Adipose tissue (tissue), 3 donors: Measurements from ENCODE around the gene TBP. TPM values are rescaled to one million over a fixed set of nuclear protein-coding genes. Genes with fewer than 3 reads are reported as not detected.
A peak's percentile ranks its signal among the peaks of the same experiment; 100 is the strongest.

Source experiments
- H3K27ac ChIP-seq: one replicate; pipeline ENCODE4 v1.5.1; 2013; ENCODE audit warnings: low read depth, low read length
- WGBS, 3 donors: extraction: QIAGEN DNeasy Blood & Tissue Kit; methylation state at CpG; one replicate each; pipeline ENCODE4 v1.1.7; 2013; 5-methylcytosine and 5-hydroxymethylcytosine counted together
- polyA plus RNA-seq, 3 donors: library from polyadenylated mRNA; stranded (reverse); fragments of 200-250 nt; gene quantifications; one replicate each; pipeline ENCODE4 v1.2.3, GENCODE V29; 2013
- donor health status: healthy with polysubstance abuse.
- donor health status: Bipolar disorder and iron deficiency.
- donor health status: healthy.

TBP gene
- polyA plus RNA-seq, 3 donors = 5.2 to 14.2 (median 9.4) TPM

DNA sequence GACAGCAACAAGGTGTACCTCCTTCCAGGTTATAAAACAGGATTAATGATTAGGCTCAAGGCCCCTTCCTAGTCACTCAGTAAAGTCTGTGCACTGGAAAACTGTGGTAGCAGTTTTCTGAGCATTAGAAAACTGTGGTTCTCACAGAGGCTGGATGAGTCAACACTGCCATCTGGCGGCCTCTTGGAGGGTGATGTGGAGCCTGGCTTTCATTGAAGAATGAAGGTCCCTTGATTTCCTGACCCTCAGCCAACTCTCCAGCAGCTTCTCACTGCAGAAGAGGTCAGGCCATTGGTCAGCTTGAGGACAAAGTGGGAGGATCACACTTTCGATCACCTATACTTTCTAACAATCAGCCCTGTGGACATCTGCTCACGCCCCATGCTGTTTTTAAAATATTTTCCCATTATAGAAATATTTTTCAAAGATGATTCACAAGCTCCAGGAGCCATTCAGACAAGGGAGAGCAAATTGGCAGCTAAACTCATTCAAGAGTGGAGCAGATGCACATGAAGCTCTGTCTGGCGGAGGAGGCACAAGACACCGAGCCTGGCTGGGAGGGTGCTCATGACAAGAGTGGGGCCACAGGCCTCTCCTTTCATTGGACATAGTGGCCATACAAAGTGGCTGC, 24.2 kb upstream of the TBP start:
- 46 to 56% (median 54%) methylated on average over 5 of the region's 5 CpGs for WGBS, 3 donors
- no peak overlapping the region for H3K27ac ChIP-seq

DNA sequence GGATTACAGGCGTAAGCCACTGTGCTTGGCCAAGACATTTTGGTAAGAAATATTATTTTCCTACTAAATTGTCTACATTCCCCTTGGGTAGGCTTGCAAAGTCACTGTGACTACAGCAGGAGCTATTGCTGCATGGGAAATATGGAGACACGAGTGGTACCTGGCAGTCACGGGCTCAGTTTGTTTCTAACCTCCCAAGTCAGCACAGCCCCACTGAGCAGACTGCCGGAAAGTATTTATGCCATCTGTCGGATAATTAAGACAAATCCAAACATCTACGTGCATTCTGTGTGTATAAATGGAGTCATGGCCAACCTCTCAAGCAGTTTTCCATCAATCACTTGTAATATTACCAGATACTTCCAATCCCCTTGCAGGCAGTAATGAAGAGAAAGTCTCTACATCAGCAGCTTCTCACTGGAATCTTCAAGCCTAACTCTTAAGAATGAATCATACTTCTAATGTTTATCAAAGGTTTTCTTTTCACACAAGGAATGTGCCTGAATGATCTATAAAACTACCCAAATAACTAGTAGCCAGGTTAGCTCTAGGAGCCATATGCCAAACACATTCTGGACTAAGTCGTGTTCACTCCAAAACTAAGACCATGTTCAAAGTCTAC, 21.2 kb upstream of the TBP start:
- no peak overlapping the region for H3K27ac ChIP-seq
- 81 to 85% (median 84%) methylated on average over 7 of the region's 7 CpGs for WGBS, 3 donors

DNA sequence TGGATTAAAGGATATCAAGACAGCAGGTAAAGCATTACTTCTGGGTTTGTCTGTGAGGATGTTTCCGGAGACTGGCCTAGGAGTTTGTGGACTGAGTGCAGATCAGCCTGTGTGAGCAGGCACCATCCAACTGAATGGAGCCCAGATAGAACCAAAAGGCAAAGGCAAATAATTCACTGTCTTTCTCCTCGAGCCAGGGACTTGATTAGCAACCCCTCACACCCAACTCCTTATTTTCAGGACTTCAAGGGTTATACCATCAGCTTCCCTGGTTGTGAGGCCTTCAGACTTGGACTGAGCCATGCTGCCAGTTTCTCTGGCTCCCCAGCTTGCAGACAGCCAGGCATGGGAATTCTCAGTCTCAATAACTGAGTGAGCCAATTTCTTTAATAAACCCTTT, 20.4 kb upstream of the TBP start:
- no peak overlapping the region for H3K27ac ChIP-seq
- WGBS, 3 donors = 75 to 82% (median 79%) methylated on average over 2 of the region's 2 CpGs

DNA sequence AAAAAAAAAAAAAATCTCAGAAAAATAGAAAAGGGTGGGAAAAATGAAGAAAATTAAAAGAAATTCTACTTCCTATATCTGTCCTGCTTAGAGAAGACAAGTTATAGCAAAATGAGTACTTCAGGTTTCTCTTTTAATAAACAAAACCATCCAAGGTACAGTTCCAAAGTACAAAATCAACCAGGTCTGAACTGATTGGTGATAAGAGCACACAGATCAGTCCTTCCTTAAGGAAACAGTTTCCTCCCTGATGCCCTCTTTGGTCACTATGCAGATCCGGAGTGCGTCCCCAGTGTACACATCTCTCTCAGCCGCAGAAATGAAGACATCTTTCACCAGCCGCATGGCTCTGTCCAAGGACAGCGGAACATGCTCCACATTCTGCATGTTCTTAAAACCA, 19.2 kb upstream of the TBP start:
- 80 to 94% (median 93%) methylated on average over 5 of the region's 5 CpGs for WGBS, 3 donors
- H3K27ac ChIP-seq = no peak overlapping the region

DNA sequence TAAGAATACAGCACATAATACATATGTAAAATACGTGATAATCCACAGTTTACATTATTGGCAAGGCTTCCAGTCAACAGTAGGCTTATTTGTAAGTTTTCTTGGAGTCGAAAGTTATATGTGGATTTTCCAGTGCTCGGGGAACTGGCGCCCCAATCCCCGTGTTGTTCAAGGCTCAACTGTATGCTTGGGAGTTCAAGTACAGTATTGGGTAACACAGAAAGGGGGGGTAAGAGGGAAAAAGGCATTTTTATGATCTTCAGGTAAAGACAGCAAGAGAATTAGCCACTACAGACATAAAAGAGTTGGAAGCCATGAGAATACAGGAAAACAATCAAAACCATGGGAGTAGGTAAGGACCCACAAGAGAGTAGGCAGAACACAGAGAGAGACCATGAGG, 17.5 kb upstream of the TBP start:
- H3K27ac ChIP-seq = no peak overlapping the region
- 88 to 91% (median 91%) methylated on average over 5 of the region's 5 CpGs for WGBS, 3 donors

DNA sequence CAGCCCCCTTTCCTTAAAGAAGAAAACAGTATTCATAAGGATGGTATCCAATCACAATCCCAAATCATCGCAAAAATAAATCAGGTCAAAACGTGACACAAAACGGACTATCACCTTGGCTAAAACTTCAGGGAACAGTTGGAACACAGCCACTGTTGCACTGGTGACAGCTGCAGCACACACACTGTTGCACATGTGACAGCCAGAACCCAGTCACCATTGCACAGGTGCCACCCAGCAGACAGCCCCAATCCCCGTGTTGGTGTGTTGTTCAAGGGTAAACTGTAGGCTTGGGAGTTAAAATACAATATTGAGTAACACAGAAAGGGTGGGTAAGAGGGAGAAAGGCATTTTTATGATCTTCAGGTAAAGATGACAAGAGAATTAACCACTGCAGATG, 16.8 kb upstream of the TBP start:
- 72 to 92% (median 91%) methylated on average over 4 of the region's 4 CpGs for WGBS, 3 donors
- no peak overlapping the region for H3K27ac ChIP-seq

DNA sequence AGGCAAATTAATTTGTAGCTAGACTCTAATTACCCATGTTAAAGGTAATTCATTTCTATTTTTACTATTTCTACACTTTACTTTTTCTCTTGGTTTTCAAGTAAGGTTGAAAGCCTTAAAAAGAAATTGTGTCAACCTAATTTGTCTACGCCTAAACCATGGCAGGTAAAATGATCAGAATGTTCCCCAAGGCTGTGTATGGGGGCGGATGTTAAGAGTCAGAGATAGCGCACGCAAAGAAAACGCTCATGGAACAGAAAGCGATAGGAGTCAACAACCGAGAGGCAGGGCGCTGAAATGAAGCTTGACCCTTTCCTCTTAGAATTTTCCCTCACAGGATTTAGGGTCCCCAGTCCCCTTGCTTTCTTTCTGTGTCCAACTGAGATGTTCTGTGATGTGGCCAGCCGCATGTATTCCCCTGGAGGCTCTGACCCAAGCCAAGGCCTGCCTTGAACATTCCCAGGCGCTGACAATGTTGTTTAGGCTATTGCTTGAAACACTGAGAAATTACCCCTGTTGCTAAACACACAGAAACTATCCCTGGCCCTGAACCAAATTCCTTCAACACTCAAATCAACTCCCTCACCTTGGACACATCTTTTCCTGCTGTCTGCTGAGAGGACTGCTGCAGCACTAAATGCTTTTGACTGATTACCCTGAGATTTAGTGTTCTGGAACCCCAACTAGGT, 12.0 kb upstream of the TBP start:
- H3K27ac ChIP-seq = no peak overlapping the region
- WGBS, 3 donors = 87 to 89% (median 88%) methylated on average over 10 of the region's 10 CpGs

DNA sequence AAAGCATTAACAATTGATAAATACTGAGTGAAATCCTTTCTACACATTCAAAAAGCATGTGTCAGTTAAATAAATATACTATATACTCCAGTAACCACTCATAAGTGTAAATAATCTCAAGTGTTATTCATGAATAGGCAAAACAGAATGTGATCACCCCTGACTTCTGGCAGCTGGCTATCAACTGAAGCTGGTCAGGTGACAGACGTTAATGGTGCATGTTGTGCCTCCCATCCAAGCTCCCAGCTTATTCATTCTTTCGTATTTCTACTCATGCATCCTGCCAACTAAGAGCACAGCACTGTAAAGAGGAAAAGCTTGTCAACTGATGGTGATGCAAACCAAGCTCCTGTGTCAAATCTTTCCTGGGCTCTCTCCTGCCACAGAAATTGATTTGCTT, 8.8 kb upstream of the TBP start:
- WGBS, 3 donors = 26 to 38% (median 33%) methylated on average over 2 of the region's 2 CpGs
- H3K27ac ChIP-seq = no peak overlapping the region

DNA sequence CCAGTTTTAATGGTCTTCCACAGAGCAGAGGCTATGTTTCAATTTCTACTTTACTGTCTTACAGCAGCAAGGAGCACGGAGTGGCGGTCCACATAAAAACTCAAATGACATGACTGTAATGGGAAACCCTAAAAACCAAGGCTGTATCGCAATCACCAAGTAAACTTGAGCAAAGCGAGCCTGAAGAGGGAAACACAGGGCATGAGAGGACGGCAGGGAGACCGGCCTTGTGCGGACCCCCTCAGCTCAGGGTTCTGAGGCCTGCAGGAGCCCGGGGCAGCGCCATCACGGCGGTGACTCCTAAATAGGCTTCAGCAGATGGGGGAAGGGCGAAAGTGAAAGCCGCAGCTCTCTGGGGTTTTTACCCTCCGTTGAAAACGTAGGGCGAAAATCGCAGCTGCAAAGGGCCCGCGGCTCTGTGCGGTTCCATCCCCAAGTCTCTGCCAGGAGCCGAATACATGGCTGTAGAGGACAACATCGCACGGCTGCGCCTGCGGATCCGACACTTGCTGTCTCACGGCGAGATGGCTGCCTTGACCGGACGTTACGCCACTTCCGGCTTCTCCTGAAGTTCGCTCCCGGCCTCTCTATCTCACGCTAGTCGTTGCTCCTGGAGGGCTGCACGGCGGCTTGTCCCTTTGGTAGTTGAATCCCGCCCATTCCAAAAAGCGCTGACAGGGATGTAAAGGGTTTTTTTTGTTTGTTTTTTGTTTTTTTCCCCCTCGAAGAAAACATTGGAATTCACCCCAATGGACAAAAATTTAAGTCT, 1.2 kb upstream of the TBP start, which contains the start of gene PSMB1:
Gene PSMB1, minus strand, starts transcription at position 543 of the 769 bp plus-strand sequence. Its CDS starts 65 bp downstream, at position 478.
- WGBS, 3 donors = 0% methylated on average over 41 of the region's 41 CpGs

DNA sequence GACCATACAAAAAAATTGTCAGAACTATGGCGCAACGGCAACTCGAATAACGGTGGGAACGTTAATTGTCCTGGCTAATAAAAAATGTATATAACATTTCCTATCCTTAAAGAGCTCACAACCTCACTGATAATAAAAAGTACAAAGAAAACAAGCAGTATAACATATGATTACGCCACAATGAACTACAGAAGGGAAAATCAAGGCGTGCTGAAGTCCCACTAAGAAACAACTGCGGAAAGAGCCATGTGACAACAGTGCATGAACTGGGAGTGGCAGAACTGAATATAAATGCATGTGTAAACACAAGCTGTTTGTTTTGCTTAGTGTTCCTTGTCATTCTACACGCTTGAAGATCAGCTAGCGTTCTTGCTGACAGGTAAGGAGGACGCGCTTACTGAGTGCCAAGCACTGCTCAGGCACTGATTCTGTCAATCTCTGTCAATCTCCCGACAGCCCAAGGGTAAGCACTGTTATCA, 596 bp upstream of the TBP start:
- 0% methylated on average over 13 of the region's 13 CpGs for WGBS, 3 donors

More for the DNA sequence above, 1.2 kb upstream of the TBP start, which contains the start of gene PSMB1:
- peak within 1 kb of the TSS; percentile 90 for H3K27ac ChIP-seq

DNA sequence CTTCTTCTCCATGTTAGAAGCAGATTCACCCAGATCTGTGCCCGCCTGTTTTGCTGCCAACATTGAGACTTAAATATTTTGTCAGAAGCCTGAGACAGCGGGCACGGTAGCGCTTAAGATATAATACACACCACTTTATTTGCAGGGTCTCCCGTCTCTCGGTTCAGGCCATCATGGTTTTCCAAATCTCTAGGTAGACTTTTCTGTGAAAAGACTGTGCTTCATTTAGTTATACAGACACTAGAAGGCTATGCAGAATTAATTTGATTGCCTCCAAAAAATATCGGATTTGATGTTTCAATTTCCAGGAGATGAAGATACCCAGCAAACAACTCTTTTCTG, 598 bp downstream of the TBP start:
- peak overlapping the region; percentile 77 for H3K27ac ChIP-seq
- whole genome bisulfite sequencing, 3 donors = 1 to 2% (median 2%) methylated on average over 7 of the region's 7 CpGs

More for the DNA sequence above, 596 bp upstream of the TBP start:
- H3K27ac ChIP-seq = peak overlapping the region; percentile 90

DNA sequence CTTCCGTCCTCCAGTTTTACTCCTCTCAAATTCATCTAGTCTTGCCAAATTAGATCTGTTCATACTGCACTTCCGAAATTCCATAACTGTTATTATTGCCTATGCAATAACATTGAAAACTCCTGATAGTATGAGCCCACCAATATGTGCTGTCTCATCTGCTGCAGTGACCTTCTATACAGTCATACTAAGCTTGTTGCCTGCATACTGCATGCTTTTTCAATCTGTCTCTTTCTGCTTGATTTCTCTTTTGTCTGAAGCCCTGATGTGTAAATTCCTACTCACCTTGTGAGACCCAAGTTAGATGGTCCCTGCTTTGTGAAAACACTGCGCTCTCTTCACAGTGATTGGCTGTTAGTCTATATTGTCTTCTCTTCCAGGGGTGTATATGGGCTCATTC, 1.1 kb downstream of the TBP start:
- H3K27ac ChIP-seq = no peak overlapping the region

DNA sequence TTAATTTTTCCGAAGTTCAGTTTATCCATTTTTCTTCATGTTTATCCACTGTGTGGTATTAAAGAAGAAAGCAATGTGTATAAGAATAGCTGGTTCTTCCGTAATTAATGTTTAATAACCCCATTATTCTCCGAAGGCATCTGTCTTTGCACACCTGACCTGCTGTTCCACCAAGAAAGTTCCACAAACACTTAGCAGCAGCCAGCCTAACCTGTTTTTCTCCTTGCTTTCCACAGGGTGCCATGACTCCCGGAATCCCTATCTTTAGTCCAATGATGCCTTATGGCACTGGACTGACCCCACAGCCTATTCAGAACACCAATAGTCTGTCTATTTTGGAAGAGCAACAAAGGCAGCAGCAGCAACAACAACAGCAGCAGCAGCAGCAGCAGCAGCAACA, 7.4 kb downstream of the TBP start:
- WGBS, 3 donors = 74 to 93% (median 88%) methylated on average over 4 of the region's 4 CpGs
- no peak overlapping the region for H3K27ac ChIP-seq

More for the DNA sequence above, 1.1 kb downstream of the TBP start:
- 43 to 54% (median 45%) methylated on average over 3 of the region's 3 CpGs for WGBS, 3 donors

DNA sequence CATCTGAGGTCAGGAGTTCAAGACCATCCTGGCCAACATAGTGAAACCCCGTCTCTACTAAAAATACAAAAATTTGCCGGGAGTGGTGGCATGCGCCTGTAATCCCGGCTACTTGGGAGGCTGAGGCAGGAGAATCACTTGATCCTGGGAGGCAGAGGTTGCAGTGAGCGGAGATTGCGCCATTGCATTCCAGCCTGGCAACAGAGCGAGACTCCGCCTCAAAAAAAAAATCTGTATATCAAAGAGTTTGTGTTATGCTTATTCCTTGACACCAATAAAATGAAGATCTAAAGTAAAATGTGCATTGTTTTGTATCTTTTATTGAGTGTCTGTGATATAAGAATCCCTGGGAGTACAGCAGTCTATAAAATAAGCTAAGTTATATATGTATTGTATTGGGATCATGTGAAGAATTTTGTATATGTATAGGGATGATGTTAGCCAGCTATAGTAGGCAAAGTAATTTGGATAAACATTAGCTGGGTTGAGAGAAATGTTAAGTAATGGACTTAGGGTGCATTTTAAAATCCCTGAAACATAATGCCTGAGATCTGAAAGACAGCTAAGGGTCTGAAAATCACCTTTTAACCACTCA, 10.9 kb downstream of the TBP start:
- WGBS, 3 donors = 97 to 98% (median 98%) methylated on average over 7 to 8 of the region's 8 CpGs

DNA sequence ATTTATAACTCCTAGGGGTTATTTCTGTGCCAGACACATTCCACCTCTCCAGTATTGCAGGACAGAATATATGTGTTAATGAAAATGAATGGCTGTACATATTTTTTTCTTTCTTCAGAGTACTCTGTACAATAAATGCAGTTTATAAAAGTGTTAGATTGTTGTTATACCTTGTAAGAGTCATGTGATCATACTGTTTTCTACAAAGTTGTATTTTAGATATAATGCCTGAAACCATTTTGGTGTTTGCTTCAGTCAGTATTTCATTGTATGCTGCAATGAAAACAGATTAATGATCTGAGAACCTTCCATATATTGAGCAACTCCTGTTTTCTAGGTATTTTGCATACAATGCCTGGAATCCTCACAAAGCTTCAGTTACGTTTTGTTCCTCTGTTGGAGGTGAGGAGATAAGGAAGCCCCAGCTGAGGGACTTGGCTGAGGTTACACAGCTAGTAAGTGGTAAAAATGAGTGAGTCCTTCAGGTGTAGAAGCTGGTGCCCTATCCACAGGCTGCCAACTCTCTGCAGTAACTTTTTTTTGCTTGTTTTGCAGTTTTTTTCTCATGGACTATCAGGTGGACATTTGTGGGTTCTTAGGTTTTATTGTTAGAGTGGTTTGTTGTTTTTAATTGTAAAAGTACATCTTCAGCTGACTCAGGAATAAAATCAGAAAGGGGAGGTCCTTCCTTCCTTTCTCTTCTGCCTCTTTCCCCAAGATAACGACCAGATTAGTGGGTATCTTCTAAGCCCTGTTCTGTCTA, 18.7 kb downstream of the TBP start:
- WGBS, 3 donors = 58 to 80% (median 60%) methylated on average over 2 of the region's 2 CpGs
- no peak overlapping the region for H3K27ac ChIP-seq

More for the DNA sequence above, 10.9 kb downstream of the TBP start:
- no peak overlapping the region for H3K27ac ChIP-seq

DNA sequence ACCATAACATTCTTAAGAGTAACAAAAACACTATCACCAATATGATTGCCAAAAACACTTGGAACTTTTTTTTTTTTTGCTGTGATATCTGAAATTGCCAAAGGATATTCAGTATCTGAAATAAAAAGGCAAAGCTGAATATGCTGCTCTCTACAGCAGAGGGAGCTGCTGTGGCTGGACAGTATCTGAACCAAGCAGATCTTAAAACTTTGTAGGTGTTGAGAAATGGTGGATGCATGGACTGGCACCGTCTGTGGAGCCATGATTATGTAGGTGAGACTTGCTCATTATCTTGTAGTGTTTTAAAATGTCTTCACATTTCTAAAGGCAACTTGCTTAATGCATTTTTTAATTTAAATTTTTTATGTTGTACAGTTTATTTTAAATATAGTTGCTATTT, 21.1 kb downstream of the TBP start:
- H3K27ac ChIP-seq = no peak overlapping the region
- 82 to 95% (median 85%) methylated on average over 1 of the region's 1 CpG for WGBS, 3 donors

DNA sequence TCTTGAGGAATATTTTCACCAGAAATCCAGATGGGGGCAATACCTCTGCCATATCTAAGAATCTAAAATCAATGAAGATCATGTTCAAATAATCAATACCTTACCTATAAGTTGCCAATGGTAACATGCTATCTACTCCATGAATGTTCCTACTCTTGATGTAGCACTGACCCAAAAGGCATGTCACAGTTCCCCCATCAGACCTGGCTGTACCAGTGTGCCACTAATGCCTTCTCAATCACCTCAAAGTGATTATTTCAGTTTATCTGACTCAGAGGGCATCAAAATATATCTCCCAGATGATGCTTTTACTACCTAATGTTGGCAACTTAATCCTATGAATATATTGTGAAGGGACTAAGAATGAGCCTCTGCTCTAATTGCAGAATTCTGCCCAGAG, 24.7 kb downstream of the TBP start:
- no peak overlapping the region for H3K27ac ChIP-seq

DNA sequence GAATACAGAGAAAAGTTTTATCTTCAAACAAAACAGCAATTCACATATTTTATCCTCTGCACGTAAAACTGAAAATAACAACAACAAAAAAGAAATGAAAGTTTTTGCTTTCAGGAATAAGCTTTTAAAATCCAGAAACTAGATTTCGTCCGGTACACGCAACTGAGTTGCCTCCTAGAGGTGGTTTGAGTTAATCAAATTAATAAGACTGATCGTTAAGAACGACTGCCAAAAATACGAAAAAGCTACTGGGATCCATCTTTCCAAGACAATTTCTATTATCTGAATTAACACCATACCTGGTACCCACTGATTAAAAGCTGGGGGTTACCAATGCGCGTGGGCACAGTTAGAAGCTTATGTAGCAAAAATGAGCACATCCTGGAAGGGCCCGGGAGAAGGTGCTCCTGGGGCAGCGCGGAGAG, 29.6 kb downstream of the TBP start:
- WGBS, 3 donors = 1% methylated on average over 12 of the region's 12 CpGs
- H3K27ac ChIP-seq = no peak overlapping the region
